Neural progenitor cell (in vitro differentiated cells): ENCODE data around the gene ITGBL1.

ENCODE experiments used
- EZH2 ChIP-seq: fragments of 200-600 bp; sonication (generic); IDR thresholded peaks from 2 replicates; pipeline ENCODE4 v1.6.1; 2017; ENCODE audit warnings: antibody characterized with exemption, mild to moderate bottlenecking, moderate library complexity
- EZH2phosphoT487 ChIP-seq: fragments of 200-600 bp; sonication (generic); IDR thresholded peaks from 2 replicates; pipeline ENCODE4 v1.6.1; 2017; ENCODE audit warnings: antibody characterized with exemption
- TF ChIP-seq, protein P1 (sequence below): fragments of 200-600 bp; sonication (generic); IDR thresholded peaks from 2 replicates; pipeline ENCODE4 v1.5.1; 2017; ENCODE audit warnings: antibody characterized with exemption, mild to moderate bottlenecking

DNA sequence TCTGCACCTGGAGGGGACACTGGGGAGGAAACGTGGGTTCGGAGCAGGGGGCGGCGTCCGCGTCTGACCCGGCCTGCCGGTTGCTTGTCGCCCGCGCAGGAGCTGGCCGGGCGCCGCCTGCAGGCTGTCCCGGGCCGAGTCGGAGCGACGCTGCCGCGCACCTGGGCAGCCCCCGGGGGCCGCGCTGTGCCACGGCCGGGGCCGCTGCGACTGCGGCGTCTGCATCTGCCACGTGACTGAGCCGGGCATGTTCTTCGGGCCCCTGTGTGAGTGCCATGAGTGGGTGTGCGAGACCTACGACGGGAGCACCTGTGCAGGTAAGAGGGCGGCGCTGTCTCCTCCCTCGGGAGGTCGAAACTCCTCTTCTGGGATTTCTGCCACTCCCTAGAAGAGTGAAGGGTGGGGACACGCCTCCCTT lies 1.3 kb downstream of the ITGBL1 start:
- TF ChIP-seq, protein P1, sequence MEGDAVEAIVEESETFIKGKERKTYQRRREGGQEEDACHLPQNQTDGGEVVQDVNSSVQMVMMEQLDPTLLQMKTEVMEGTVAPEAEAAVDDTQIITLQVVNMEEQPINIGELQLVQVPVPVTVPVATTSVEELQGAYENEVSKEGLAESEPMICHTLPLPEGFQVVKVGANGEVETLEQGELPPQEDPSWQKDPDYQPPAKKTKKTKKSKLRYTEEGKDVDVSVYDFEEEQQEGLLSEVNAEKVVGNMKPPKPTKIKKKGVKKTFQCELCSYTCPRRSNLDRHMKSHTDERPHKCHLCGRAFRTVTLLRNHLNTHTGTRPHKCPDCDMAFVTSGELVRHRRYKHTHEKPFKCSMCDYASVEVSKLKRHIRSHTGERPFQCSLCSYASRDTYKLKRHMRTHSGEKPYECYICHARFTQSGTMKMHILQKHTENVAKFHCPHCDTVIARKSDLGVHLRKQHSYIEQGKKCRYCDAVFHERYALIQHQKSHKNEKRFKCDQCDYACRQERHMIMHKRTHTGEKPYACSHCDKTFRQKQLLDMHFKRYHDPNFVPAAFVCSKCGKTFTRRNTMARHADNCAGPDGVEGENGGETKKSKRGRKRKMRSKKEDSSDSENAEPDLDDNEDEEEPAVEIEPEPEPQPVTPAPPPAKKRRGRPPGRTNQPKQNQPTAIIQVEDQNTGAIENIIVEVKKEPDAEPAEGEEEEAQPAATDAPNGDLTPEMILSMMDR, result peak; percentile 9
- TF ChIP-seq EZH2, result no peak
- TF ChIP-seq EZH2phosphoT487, result no peak
